ENCODE data around the gene DLX2.

- no peak for TF ChIP-seq POLR2A (IDR thresholded peaks at IDR 0.05; ENCODE audit: low read depth, low read length)
- no peak for TF ChIP-seq PKNOX1 (IDR thresholded peaks at IDR 0.05)
- no peak for TF ChIP-seq CTCF (IDR thresholded peaks at IDR 0.05 in 2 of 3, conservative IDR thresholded peaks at IDR 0.05 in 1 of 3; ENCODE audit: control insufficient read depth in 2 of 3, extremely low read depth in 1 of 3, insufficient read depth in 1 of 3, low read depth in 3 of 3, low read length in 3 of 3)
- TF ChIP-seq ZZZ3 (IDR thresholded peaks at IDR 0.05; ENCODE audit: control insufficient read depth, insufficient read length, low read depth), result no peak
These were observed 53.1 kb downstream of the DLX2 start for GRCh38 chr2:172049567-172050120.
